CD4-positive, alpha-beta T cell (primary cell): ENCODE data around the gene GAS2L1. TPM values are rescaled to one million over a fixed set of nuclear protein-coding genes. Genes with fewer than 3 reads are reported as not detected.

ENCODE experiments used
- ATAC-seq: fragments of 200-7000 bp; cut with Tn5 transposase; one replicate; pipeline ENCODE4 v1.10.0; 2022; ENCODE audit warnings: mild to moderate bottlenecking; ENCODE audit not compliant: poor library complexity
- CTCF ChIA-PET: fragments of 350-600 bp; sonication (Branson Sonifier 250); formaldehyde crosslinking; loops from one replicate; lab custom pipeline; 2021; ENCODE audit warnings: antibody characterized with exemption, inconsistent platforms; lab: Charles Lee
- POLR2A ChIA-PET: fragments of 350-600 bp; sonication (Branson Sonifier 250); formaldehyde crosslinking; loops from one replicate; lab custom pipeline; 2021; ENCODE audit warnings: antibody characterized with exemption, inconsistent platforms; lab: Charles Lee
- DNase-seq, 14 experiments: peaks; one replicate each; pipeline ENCODE4 v3.0.0-alpha.2; 2013 to 2020; ENCODE audit warnings: mixed read lengths in 2 of 14
- H3K27ac ChIP-seq, 2 donors: one replicate each; pipeline versions ENCODE4 v1.5.1 to v1.7.0; 2013; ENCODE audit warnings: low read length in 2 of 2, low read depth in 1 of 2, mild to moderate bottlenecking in 1 of 2
- H3K27me3 ChIP-seq, 2 experiments: 1 replicate in 1 of 2; 2 replicates in 1 of 2; pipeline versions ENCODE4 v1.6.1 to v1.7.0; 2013; ENCODE audit warnings: low read length in 2 of 2, control low read depth in 1 of 2, mild to moderate bottlenecking in 1 of 2, moderate library complexity in 1 of 2; ENCODE audit not compliant: insufficient read depth in 2 of 2, control insufficient read depth in 1 of 2
- H3K36me3 ChIP-seq: one replicate; pipeline ENCODE4 v1.6.1; 2013; ENCODE audit warnings: low read length, control low read depth; ENCODE audit not compliant: insufficient read depth
- H3K4me1 ChIP-seq: one replicate; pipeline ENCODE4 v1.6.1; 2013; ENCODE audit warnings: low read length, control low read depth; ENCODE audit not compliant: insufficient read depth
- H3K4me3 ChIP-seq: one replicate; pipeline ENCODE4 v1.5.1; 2013; ENCODE audit warnings: mild to moderate bottlenecking, low read length, moderate library complexity
- H3K9me3 ChIP-seq, 2 experiments: 1 replicate in 1 of 2; 2 replicates in 1 of 2; pipeline versions ENCODE4 v1.6.1 to v1.7.0; 2013; ENCODE audit warnings: low read length in 2 of 2, mild to moderate bottlenecking in 2 of 2, control low read depth in 1 of 2, moderate library complexity in 1 of 2; ENCODE audit not compliant: control insufficient read depth in 1 of 2, insufficient read depth in 1 of 2
- H3K27ac Mint-ChIP-seq: one replicate; pipeline ENCODE4 v1.8.0; 2020; ENCODE audit warnings: mixed read lengths
- H3K27me3 Mint-ChIP-seq: one replicate; pipeline ENCODE4 v1.8.0; 2021; ENCODE audit warnings: mixed read lengths
- H3K36me3 Mint-ChIP-seq: one replicate; pipeline ENCODE4 v1.8.0; 2021; ENCODE audit warnings: low read depth, mixed read lengths
- H3K4me1 Mint-ChIP-seq: one replicate; pipeline ENCODE4 v1.8.0; 2021; ENCODE audit warnings: low read depth, mixed read lengths
- H3K4me3 Mint-ChIP-seq: one replicate; pipeline ENCODE4 v1.8.0; 2020; ENCODE audit warnings: mild to moderate bottlenecking, mixed read lengths
- H3K9me3 Mint-ChIP-seq: one replicate; pipeline ENCODE4 v1.8.0; 2020; ENCODE audit warnings: mixed read lengths
- CTCF ChIP-seq: fragments of 200-600 bp; IDR thresholded peaks from one replicate; pipeline ENCODE4 v1.8.0; 2022; ENCODE audit warnings: antibody characterized with exemption, mild to moderate bottlenecking
- intact Hi-C, 2 experiments: fragments of 100-400 bp; cut with DNase I in 1 of 2; cut with micrococcal nuclease in 1 of 2; formaldehyde crosslinking; loops; one replicate each; pipeline versions ENCODE4 v1.15.1 to v1.9.0; 2023 to 2025; cut with DNase I, micrococcal nuclease
- total RNA-seq, 174 experiments: library from RNA in 2 of 174; stranded (reverse) in 2 of 174; gene quantifications; one replicate each; pipeline ENCODE4 v1.2.3 and lab custom pipeline; 2021 to 2026

The GAS2L1 gene
- total RNA-seq, 2 experiments from 2014 or later, result 0.28 to 0.77 TPM

DNA sequence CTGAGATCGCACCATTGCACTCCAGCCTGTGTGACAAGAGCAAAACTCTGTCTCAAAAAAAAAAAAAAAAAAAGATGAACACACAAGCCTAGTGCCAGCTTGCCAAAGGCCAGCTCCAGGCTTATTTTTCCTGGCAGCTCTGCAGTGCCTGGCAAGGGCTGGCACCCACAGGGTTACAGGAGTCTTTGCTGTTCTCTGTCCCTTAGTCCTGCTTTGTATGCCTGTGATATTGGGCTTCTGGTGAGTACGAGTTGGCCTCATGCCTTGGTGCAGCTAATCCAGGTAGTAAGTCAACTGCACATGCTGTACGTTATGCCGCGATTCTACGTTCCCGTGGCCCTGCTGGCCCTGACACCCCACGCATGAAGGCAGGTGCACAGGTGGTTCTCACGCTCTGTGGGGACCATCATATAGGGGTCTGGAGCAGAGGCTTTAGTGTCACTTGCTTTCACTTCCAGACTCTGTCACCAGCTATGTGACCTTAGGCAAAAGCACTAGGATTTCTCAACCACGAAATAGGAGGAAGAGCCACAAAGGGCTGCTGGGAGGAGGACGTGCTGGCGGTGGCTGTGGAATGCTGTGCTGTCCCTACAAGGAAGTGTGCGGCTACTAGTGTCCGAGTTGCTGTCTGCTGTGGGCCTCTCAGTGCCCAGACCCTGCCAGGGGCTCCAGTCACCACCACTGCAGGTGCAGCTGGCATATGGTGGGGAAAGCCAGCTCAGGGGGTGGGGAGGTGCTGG, 30.5 kb downstream of the GAS2L1 start:
- Histone ChIP-seq H3K4me3 (no peak overlapping the region), H3K27me3 (no peaks in the 10 kb centered on the region), H3K4me1 (no peaks in the 10 kb centered on the region), H3K9me3 (no peaks in the 10 kb centered on the region), H3K36me3 (peaks cover 81% of the 10 kb centered on the region), H3K27ac (no peak overlapping the region)
- Mint-ChIP-seq H3K27ac (no peak overlapping the region), H3K9me3 (no peaks in the 10 kb centered on the region), H3K27me3 (no peaks in the 10 kb centered on the region), H3K4me1 (no peaks in the 10 kb centered on the region), H3K36me3 (peaks cover 89% of the 10 kb centered on the region), H3K4me3 (no peak overlapping the region)
- intact Hi-C loops, result no loop called here
- ChIA-PET CTCF (no interaction called here), POLR2A (no interaction called here)
- no peak for TF ChIP-seq CTCF
- ATAC-seq (no peak), DNase-seq (no peak)

DNA sequence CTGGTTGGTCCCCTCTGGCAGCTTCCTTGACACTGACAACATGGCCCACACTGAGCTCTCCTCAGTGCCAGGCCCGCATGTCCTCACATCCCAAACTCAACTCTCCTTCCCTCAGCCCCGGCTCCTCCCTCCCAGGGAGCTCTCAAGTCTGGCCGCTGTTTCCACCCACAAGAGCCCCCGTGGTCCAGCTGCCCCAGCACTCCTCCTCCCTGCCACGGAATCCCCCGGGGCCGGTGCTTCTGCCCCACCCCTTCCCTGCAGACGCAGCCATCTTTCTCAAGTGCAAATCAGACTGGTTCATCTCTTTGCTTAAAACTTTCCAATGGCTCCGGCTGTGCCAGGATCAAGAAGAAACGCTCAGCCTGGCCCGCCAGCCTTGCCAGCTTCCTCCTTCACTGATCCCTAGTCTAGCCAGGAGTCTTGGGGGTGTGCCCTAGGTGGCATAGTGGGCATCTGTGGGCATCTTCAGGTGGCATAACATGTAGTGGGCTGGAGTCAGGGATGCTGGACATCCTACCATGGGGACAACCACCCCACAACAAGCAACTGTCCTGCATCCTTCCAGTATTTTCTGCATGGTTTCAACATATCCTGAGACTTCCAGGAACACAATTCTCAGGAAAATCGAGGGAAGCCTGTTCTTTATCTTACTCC, 31.3 kb downstream of the GAS2L1 start:
- ATAC-seq (no peak), DNase-seq (no peak)
- no peaks in the 10 kb centered on the region for H3K4me1 Mint-ChIP-seq
- TF ChIP-seq CTCF, result no peak
- no peaks in the 10 kb centered on the region for H3K27me3 ChIP-seq
- H3K27me3 Mint-ChIP-seq, result no peaks in the 10 kb centered on the region
- H3K4me3 ChIP-seq, result no peak overlapping the region
- H3K4me3 Mint-ChIP-seq, result no peak overlapping the region
- ChIA-PET POLR2A (no interaction called here), CTCF (no interaction called here)
- no peaks in the 10 kb centered on the region for H3K4me1 ChIP-seq
- no peak overlapping the region for H3K27ac Mint-ChIP-seq
- H3K9me3 ChIP-seq, result no peaks in the 10 kb centered on the region
- H3K36me3 Mint-ChIP-seq, result peaks cover 88% of the 10 kb centered on the region
- H3K27ac ChIP-seq, result no peak overlapping the region
- peaks cover 83% of the 10 kb centered on the region for H3K36me3 ChIP-seq
- no peaks in the 10 kb centered on the region for H3K9me3 Mint-ChIP-seq
- intact Hi-C loops, result no loop called here

DNA sequence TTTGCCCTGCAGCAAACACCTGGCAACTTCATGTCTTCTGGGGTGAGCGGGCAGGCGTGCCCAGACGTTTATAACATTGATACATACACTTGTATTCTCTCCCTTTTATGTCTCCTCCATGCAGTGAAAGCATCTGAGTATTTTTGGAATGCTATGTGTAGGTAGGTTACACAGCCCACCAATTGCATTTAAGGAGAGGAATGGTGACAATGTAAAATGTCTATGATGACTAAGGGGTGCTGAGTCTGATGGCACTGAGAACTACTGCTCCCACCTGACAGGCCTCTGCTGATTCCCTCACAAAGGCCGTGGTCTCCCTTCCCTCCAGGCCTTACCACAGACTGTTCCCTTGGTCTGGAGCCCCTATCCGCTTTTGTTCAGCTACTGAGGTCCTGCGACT, 31.9 kb downstream of the GAS2L1 start:
- H3K36me3 ChIP-seq, result peaks cover 82% of the 10 kb centered on the region
- CTCF ChIA-PET, result no interaction called here
- intact Hi-C loops, result no loop called here

More for the DNA sequence above, 31.9 kb downstream of the GAS2L1 start:
- H3K27me3 ChIP-seq, result no peaks in the 10 kb centered on the region
- no peaks in the 10 kb centered on the region for H3K4me1 Mint-ChIP-seq
- no peaks in the 10 kb centered on the region for H3K27me3 Mint-ChIP-seq
- no peak for DNase-seq
- no peak for ATAC-seq
- no peaks in the 10 kb centered on the region for H3K4me1 ChIP-seq
- no peak overlapping the region for H3K4me3 Mint-ChIP-seq
- no peaks in the 10 kb centered on the region for H3K9me3 ChIP-seq
- no peak overlapping the region for H3K27ac Mint-ChIP-seq
- no peak overlapping the region for H3K4me3 ChIP-seq
- no peaks in the 10 kb centered on the region for H3K9me3 Mint-ChIP-seq
- TF ChIP-seq CTCF, result no peak
- no peak overlapping the region for H3K27ac ChIP-seq
- peaks cover 91% of the 10 kb centered on the region for H3K36me3 Mint-ChIP-seq
- POLR2A ChIA-PET, result no interaction called here
